Limb (tissue), 2 donors: ENCODE measurements around the gene GPR179.
"Not testable (repeated sequence)": the region's sequence is repeated elsewhere in the genome, so short reads cannot be mapped to it uniquely, and the experiment has no call there.

Source experiments
- DNase-seq, 2 donors: peaks; one replicate each; pipeline ENCODE4 v3.0.0-alpha.2; 2016; ENCODE audit errors: extremely low spot score in 2 of 2

The GPR179 gene

DNA sequence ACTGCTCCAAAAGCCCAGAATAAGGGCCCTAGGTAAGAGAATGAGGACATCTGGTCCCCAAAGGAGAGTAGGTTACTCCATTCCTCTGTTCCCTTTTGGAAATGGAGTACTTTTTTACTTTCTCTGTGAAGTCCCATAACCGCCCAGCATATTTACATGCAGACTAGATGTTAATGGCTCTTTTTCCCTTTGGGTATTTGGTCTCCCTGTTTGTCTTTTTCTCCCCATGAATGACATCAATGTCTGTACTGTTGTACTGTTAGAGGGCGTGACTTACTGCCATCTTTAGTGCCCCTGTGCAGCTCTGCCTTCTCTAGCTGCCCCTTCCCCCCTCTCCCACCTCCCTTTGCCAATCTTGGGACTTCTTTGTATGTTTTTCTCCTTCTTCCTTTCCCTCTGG lies 19.0 kb downstream of the GPR179 start:
- no peak for DNase-seq

- no peak for DNase-seq
Measured at GRCh38 chr17:38324141-38324697, 19.5 kb downstream of the GPR179 start.

DNA sequence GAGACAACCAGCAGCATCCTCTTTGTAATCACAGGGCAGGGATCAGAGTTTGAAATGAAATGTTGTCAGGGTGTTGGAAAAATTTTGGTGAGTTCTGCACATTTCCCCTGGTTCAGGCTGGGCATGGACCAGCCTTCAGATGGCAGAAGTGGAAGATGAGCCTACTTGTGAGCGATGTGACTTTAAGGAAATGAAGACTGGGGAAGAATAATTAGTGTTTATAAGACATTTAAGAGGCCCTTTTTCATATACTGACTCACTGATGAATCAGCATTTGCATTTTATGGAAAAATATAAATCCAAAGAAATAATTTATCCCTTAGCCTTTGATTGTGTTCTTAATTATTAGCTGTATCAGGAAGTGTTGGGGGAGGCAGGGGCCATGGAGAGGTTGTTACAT lies 20.9 kb downstream of the GPR179 start:
- no peak for DNase-seq

- peak; percentile 26 to 74 for DNase-seq
Measured at GRCh38 chr17:38322156-38322779, 21.5 kb downstream of the GPR179 start.

DNA sequence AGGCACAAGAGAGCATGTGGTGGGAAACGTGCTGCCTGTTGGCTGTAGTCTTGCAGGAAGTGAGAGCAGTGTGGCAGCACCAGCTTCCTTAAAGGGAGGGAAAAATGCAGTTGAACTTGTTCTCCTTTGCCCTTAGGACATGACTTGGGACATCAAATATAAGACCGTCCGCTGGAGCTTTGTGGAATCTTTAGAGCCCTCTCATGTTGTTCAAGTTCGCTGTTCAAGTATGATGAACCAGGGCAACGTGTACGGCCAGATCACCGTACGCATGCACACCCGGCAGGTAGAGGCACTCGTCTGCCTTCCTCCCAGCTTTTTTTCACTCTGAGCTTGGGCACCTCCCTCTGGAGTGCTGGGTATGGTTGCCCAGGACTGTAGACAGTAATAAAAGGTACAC lies 23.3 kb downstream of the GPR179 start:
- DNase-seq = no peak

DNA sequence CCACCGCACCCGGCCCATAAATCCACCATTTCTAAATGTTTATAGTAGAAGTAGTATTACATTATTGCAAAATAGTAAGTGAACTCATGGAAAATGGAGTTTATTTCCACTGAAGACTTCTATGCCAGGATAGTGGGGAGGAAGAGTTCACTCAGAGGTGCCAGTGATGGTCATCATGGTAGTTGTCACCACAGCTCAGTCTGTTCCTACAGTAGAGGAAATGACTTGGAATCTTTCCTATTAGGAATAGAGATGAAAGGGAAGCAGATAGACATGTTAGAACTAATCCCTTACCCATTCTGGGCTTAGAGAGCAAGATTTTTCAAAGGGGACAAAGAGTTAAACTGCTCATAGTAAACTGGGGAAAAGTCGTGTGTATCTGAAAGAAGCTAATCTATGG lies 26.7 kb downstream of the GPR179 start:
- no peak for DNase-seq

GRCh38 chr17:38315497-38315896 lies 28.3 kb downstream of the GPR179 start:
- DNase-seq = no peak

DNA sequence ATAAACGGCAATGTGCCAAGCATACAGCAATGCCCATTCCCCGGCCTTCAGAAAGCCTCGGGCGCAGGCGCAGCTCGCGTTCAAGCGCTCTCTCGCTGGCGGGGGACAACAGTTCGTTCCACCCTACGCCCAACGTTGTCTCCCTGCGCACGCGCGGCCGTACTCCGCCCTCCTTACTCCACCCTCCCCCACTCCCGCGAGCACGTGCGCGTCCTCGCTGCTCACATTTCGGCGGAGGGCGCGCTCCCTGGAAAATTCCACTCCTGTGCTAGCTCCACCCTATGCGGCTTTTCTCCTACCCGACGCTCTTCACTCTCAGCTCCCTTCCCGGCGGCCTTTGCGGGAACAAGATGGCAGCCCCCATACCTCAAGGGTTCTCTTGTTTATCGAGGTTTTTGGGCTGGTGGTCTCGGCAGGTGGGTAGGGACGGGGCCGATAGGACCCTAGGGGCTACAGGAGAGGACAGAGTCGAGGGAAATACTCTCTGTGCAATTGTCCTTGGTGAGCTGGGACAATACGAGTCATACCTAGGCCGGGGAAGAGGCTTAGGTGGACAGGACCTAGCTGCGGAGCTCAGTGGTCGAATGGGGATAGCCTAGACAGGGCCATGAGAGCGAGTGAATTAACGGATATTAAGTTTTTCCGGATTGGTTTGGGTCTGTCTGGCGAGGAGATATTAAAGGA lies 46.8 kb downstream of the GPR179 start, which contains the start of gene MRPL45:
Gene MRPL45 (plus strand): TSS at position 335 of the 684 bp plus-strand sequence. CDS start 16 bp downstream, at position 351.
- peak; percentile 95 to 99 for DNase-seq

DNA sequence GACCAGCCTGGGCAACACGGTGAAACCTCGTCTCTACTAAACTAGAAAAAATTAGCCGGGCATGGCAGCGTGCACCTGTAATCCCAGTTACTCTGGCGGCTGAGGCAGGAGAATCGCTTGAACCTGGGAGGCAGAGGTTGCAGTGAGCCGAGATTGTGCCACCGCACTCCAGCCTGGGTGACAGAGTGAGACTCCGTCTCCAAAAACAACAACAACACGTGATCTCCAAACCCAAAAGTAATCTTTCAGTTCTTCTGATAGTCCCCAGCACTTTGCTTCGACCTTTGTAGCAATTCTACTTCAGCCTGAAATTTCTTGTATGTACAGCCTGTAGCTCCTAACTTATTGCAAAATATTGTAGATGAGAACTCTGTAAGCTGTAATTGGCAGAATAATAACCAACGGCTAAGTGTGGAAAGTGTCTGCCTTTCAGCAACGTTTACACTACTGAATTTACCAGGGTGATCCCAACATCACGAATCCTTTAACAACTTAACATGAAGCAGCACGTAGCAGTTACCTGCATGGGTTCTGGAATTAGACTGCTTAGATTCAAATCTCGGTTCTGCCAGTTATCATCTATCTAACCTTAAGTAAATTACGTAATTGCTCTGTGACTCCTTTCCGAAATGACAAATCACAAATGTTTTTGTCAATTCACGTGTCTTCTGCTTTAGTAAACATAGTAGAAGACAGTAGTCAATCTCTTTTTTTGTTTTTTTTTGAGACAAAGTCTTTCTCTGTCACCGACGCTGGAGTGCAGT lies 48.0 kb downstream of the GPR179 start:
- DNase-seq = not testable (repeated sequence)

GRCh38 chr17:38289760-38290159 lies 54.0 kb downstream of the GPR179 start:
- not testable (repeated sequence) for DNase-seq

GRCh38 chr17:38288217-38288827 lies 55.4 kb downstream of the GPR179 start:
- peak in 1 of 2 donors; percentile 15 for DNase-seq

GRCh38 chr17:38286501-38287091 lies 57.2 kb downstream of the GPR179 start:
- DNase-seq = peak; percentile 27 to 47

GRCh38 chr17:38285994-38286393 lies 57.8 kb downstream of the GPR179 start:
- DNase-seq = not testable (repeated sequence)
